ENCODE measurements around the gene B4GALT2.

The B4GALT2 gene

GRCh38 chr1:43938892-43939587 lies 40.0 kb upstream of the B4GALT2 start:
- Mint-ChIP-seq H3K9me3 (no peaks in the 10 kb centered on the region), H3K27ac (no peak overlapping the region), H3K4me3 (no peak overlapping the region), H3K4me1 (peaks cover 14% of the 10 kb centered on the region), H3K36me3 (peaks cover 11% of the 10 kb centered on the region), H3K27me3 (peaks cover 13% of the 10 kb centered on the region)

- Mint-ChIP-seq H3K9me3 (no peaks in the 10 kb centered on the region), H3K27me3 (no peaks in the 10 kb centered on the region), H3K36me3 (peaks cover 13% of the 10 kb centered on the region), H3K4me3 (no peak overlapping the region), H3K4me1 (peaks cover 29% of the 10 kb centered on the region), H3K27ac (no peak overlapping the region)
Measured at GRCh38 chr1:43942411-43942810, 36.6 kb upstream of the B4GALT2 start.

DNA sequence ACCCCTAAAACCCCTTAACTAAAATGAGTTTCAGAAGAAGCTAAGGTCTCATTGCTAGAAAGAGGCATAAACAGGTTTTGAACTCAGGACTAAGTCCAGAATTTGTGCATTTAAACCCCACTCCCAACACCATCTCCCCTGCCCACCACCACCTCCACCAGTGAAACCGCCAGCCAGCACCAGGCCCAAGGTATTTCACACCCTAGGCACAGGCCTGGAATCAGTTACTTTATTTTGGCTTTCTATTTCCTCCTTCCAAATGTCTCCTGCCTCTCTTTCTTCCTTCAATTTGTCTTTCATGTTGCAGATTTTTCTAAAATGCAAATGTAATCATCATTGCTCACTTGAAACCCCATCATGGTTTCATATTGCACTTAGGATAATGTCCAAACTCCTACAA lies 34.1 kb upstream of the B4GALT2 start:
- Mint-ChIP-seq H3K9me3 (no peaks in the 10 kb centered on the region), H3K36me3 (peaks cover 8% of the 10 kb centered on the region), H3K4me3 (peak overlapping the region; percentile 98), H3K27ac (peak overlapping the region; percentile 92), H3K4me1 (peaks cover 47% of the 10 kb centered on the region), H3K27me3 (no peaks in the 10 kb centered on the region)

GRCh38 chr1:43945674-43946235 lies 33.3 kb upstream of the B4GALT2 start:
- Mint-ChIP-seq H3K4me3 (peak overlapping the region; percentile 98), H3K36me3 (peaks cover 14% of the 10 kb centered on the region), H3K9me3 (no peaks in the 10 kb centered on the region), H3K27ac (peak overlapping the region; percentile 95), H3K4me1 (peaks cover 54% of the 10 kb centered on the region), H3K27me3 (no peaks in the 10 kb centered on the region)

DNA sequence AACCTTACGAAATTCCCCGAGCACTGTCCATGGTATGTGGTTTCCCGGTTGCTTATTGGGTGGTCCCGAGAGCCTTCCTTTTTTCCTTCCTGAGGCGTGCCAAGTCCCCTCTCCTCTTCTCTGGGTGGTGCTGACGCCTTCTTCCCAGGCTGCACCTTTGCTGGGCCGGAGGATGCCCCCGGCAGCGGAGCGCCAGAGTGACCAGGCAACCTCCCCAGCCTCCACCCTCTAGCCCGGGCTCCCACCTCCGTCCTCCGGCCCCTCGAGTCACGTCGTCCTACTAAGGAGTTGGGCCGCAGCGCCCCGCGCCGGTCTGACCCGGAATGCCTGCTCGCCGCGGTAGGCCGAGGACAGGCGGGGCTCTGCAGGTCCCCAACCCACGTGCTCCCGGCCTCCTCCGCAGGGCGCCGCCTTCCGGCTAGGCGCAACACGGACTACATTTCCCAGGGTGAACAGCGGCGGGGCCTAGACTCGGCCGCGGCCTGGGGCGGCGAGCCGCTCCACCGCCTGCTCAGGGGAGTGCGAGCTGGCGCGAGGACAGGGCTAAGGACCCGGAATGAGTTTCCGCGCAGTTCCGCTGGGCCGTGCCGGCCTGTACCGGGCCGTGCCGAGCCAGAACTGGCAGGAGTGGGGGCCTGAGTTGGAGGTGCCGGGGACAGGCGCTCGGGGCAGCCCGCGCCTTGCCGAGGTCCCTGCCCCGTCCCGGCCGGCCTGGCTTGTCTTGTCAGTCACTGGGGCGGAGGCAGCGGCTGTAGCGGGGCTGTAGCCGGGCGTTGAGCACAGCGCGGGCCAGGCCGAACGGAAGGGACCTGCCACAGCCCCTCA lies 32.6 kb upstream of the B4GALT2 start, which contains the start of gene IPO13:
TSS of gene IPO13 (plus strand) at position 715 of the 825 bp plus-strand sequence. CDS start 651 bp downstream, outside the sequence.
- Mint-ChIP-seq H3K36me3 (peaks cover 14% of the 10 kb centered on the region), H3K9me3 (no peaks in the 10 kb centered on the region), H3K27ac (peak within 1 kb of the TSS; percentile 95), H3K27me3 (no peaks in the 10 kb centered on the region), H3K4me1 (peaks cover 61% of the 10 kb centered on the region), H3K4me3 (peak within 1 kb of the TSS; percentile 98)

- peak overlapping the region; percentile 98 for H3K4me3 Mint-ChIP-seq
- peaks cover 14% of the 10 kb centered on the region for H3K36me3 Mint-ChIP-seq
- H3K9me3 Mint-ChIP-seq: no peaks in the 10 kb centered on the region
- H3K4me1 Mint-ChIP-seq: peaks cover 63% of the 10 kb centered on the region
- peak overlapping the region; percentile 95 for H3K27ac Mint-ChIP-seq
- H3K27me3 Mint-ChIP-seq: no peaks in the 10 kb centered on the region
Measured at GRCh38 chr1:43947061-43947873, 31.7 kb upstream of the B4GALT2 start.

DNA sequence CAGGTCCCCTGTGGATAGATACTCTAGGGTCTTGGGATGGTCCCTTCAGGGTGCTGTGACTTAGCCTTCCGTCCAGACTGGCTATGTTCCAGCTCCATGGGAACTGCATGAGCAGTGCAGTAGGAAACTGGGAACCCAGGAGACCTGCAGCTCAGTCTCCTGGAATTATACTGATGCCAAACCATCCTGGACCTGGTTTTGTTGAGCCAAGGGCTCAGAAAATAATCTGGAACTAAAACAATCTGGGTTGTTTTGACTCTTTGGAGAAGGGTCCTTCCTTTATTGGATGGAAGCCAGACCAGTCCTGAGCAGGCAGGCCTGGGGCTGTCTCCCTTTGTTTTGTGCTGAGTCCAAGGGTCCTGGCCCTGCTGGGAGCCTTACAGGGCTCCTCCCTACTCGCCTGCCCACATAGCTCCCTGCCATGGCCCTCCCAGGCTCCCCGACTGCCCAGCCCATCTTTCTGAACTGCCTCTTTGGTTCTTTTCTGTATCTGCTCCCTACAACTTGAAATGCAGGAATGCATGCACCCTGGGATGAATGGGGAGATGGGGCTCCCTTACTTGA lies 31.1 kb upstream of the B4GALT2 start:
- H3K36me3 Mint-ChIP-seq: peaks cover 11% of the 10 kb centered on the region
- no peaks in the 10 kb centered on the region for H3K9me3 Mint-ChIP-seq
- H3K27ac Mint-ChIP-seq: peak overlapping the region; percentile 82
- peak overlapping the region; percentile 98 for H3K4me3 Mint-ChIP-seq
- no peaks in the 10 kb centered on the region for H3K27me3 Mint-ChIP-seq
- peaks cover 59% of the 10 kb centered on the region for H3K4me1 Mint-ChIP-seq

GRCh38 chr1:43949678-43950077 lies 29.3 kb upstream of the B4GALT2 start:
- Mint-ChIP-seq H3K4me3 (no peak overlapping the region), H3K4me1 (peaks cover 50% of the 10 kb centered on the region), H3K36me3 (peaks cover 8% of the 10 kb centered on the region), H3K9me3 (no peaks in the 10 kb centered on the region), H3K27ac (no peak overlapping the region), H3K27me3 (no peaks in the 10 kb centered on the region)

DNA sequence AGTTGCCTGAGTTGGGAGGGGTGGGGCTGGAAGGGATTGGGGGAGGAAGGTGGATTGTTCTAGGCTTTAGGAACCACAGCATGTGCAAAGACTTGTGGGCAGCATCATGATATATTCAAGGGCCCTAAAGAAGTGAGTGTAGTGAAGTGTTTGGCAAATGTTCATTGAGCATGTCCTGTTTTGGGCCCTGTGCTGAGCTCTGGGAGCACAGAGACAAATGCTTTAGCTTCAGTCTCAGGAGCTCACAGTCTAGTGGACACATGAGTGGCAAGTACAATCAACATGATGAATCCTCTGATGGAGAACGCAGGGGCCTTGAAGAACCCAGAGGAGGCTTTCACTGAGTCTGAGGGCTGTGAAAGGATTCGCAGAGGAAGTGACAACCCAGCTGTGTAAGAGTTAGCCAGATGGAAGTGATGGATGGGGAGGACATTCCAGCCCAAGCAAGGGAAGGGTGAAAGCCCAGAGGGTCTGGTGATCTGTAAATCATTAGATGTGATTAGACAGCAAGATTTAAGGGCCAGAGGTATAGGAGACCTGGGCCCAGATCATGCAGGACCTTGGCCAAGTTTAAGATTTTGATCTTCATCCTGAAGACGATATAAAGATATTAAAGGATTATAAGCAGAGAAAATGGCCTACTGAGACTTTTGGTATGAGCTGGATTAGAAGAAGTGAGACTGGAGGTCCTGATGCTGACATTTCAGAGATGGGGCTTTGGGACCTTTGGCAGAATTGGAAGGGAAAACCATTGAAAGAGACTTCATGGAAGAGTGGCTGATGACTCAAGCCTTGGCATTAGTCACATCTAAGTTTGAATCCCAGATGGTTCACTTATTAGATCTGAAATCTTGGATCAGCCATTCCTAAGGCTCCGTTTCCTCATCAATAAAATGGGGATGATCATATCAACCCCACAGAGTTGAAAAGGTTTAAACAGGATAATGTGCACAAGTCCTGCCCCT lies 27.7 kb upstream of the B4GALT2 start:
- H3K4me3 Mint-ChIP-seq: no peak overlapping the region
- no peaks in the 10 kb centered on the region for H3K9me3 Mint-ChIP-seq
- H3K36me3 Mint-ChIP-seq: peaks cover 6% of the 10 kb centered on the region
- H3K27ac Mint-ChIP-seq: no peak overlapping the region
- no peaks in the 10 kb centered on the region for H3K27me3 Mint-ChIP-seq
- peaks cover 38% of the 10 kb centered on the region for H3K4me1 Mint-ChIP-seq

- Mint-ChIP-seq H3K4me1 (peaks cover 34% of the 10 kb centered on the region), H3K9me3 (no peaks in the 10 kb centered on the region), H3K36me3 (peaks cover 7% of the 10 kb centered on the region), H3K27ac (no peak overlapping the region), H3K27me3 (no peaks in the 10 kb centered on the region), H3K4me3 (no peak overlapping the region)
Measured at GRCh38 chr1:43952731-43953346, 26.2 kb upstream of the B4GALT2 start.

DNA sequence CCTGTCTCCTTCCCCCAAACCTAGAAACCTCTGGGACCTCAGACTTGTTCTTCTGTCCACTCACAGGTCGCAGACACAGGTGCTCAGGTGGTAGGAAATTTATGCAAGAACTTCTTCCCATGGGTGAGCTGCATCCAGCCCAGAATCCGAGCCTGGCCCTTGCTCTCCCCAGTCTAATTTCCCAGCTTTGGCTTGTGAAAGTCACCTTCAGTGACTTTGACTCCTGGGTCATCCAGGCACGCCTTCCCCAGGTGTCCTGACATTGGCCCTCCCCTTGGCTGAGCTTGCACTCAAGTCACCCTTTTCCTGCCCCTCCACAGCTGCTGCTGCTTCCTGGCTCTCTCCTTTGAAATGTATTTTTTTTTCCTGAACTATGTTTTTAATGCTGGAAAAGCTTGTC lies 25.6 kb upstream of the B4GALT2 start:
- H3K27ac Mint-ChIP-seq: no peak overlapping the region
- H3K4me3 Mint-ChIP-seq: no peak overlapping the region
- H3K9me3 Mint-ChIP-seq: no peaks in the 10 kb centered on the region
- no peaks in the 10 kb centered on the region for H3K27me3 Mint-ChIP-seq
- H3K36me3 Mint-ChIP-seq: peaks cover 12% of the 10 kb centered on the region
- H3K4me1 Mint-ChIP-seq: peaks cover 29% of the 10 kb centered on the region

DNA sequence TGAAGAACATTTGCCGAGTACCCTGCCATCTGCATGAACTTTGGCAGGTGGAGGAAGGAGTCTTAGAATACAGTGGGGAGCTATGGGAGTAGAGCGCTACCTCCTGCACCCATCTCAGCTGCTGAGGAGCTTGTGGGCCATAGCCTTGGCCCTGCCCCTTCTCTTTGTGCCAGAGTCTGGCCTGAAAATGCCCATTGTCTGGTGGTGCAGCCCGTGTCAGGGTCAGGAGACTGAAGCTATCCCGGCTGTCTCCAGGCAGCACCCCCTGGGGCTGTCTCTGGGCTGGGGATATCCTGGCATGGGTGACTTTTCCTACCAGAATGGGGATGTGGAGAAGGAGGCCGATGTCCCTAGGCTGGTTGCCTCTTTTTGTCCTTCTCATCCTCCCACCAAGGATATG lies 25.0 kb upstream of the B4GALT2 start:
- Mint-ChIP-seq H3K27me3 (no peaks in the 10 kb centered on the region), H3K4me3 (no peak overlapping the region), H3K9me3 (no peaks in the 10 kb centered on the region), H3K27ac (no peak overlapping the region), H3K4me1 (peaks cover 22% of the 10 kb centered on the region), H3K36me3 (peaks cover 13% of the 10 kb centered on the region)

GRCh38 chr1:43956234-43956633 lies 22.8 kb upstream of the B4GALT2 start:
- no peak overlapping the region for H3K27ac Mint-ChIP-seq
- H3K4me1 Mint-ChIP-seq: peaks cover 4% of the 10 kb centered on the region
- no peak overlapping the region for H3K4me3 Mint-ChIP-seq
- H3K9me3 Mint-ChIP-seq: no peaks in the 10 kb centered on the region
- peaks cover 9% of the 10 kb centered on the region for H3K36me3 Mint-ChIP-seq
- no peaks in the 10 kb centered on the region for H3K27me3 Mint-ChIP-seq
